ENCODE results near the gene RIIAD1.

DNA sequence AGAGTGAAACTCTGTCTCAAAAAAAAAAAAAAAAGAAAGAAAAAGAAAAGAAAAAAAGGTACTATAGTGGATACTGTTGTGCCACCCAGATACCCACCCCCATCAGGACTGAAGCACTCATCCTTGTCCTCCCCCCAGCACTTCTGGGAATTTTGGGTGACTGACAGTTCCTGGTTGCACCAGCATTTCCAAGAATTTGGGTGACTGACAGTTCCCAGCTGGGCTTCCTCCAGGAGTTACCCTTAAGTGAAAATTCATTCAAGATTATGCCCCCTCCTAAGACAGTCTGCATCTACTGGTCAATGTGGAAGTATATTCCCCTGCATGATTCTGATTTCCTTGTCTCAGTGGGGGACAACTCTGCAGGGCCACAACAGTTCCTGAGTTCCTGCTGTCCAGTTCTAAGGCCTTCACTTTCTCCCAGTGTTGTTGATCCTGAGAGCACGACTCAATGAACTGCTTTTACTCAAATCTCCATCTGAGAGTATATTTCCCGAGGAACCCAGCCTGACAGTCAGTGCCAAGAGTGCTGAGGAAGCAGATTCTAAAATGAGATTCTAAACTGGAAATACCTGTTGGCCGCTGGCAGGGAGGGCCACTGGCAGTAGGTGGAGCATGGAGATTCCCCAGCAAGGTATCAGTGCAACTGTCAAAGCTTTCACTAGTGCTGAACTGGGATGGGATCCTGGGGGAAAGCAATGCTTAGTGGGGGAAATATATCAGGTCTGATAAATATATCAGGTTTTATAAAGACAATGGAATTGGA lies 18.5 kb downstream of the RIIAD1 start:
- no peak for TF ChIP-seq EZH2 (IDR thresholded peaks at IDR 0.05; ENCODE audit: borderline replicate concordance, low read length)
- no peak for TF ChIP-seq CTCF (IDR thresholded peaks at IDR 0.05; ENCODE audit: low read length)
